GM12878 (cell line): ENCODE data around the gene CYP1B1. TPM values are rescaled to one million over a fixed set of nuclear protein-coding genes. Genes with fewer than 3 reads are reported as not detected.
A peak's percentile ranks its signal among the peaks of the same experiment; 100 is the strongest.

Experiments
- ASH2L ChIP-seq: fragments of 300-600, 200-600 bp; sonication (generic); IDR thresholded peaks from 2 replicates; pipeline ENCODE4 v1.6.1; 2017; ENCODE audit warnings: low read depth, mild to moderate bottlenecking, borderline replicate concordance
- BCL11A ChIP-seq: IDR thresholded peaks from 2 replicates; pipeline ENCODE4 v1.6.1; 2011; ENCODE audit warnings: low read depth, low read length
- CBX5 ChIP-seq: sonication (generic); IDR thresholded peaks from 2 replicates; pipeline ENCODE4 v1.6.1; 2016; ENCODE audit warnings: low read depth, moderate library complexity, mild to moderate bottlenecking, inconsistent platforms
- EED ChIP-seq: sonication (generic); IDR thresholded peaks from 2 replicates; pipeline ENCODE4 v1.6.1; 2016; ENCODE audit warnings: antibody characterized with exemption, low read depth
- FOXM1 ChIP-seq: IDR thresholded peaks from 2 replicates; pipeline ENCODE4 v1.6.1; 2012; ENCODE audit warnings: low read depth, mild to moderate bottlenecking, inconsistent platforms, low read length, moderate library complexity
- HDAC6 ChIP-seq: fragments of 200-600 bp; sonication (generic); IDR thresholded peaks from one replicate; pipeline ENCODE4 v1.8.0; 2017; ENCODE audit warnings: antibody characterized with exemption; ENCODE audit not compliant: unreplicated experiment
- IRF3 ChIP-seq: fragments of 450-650 bp; IDR thresholded peaks from 2 replicates; pipeline ENCODE4 v1.6.1; 2014; ENCODE audit warnings: mild to moderate bottlenecking
- KAT2A ChIP-seq: conservative IDR thresholded peaks from 2 replicates; pipeline ENCODE4 v1.6.1; 2011; ENCODE audit warnings: low read depth, low read length; ENCODE audit not compliant: control insufficient read depth
- MTA2 ChIP-seq: fragments of 450-650 bp; IDR thresholded peaks from 2 replicates; pipeline ENCODE4 v1.6.1; 2016; ENCODE audit warnings: low read depth, mild to moderate bottlenecking, moderate library complexity
- NFYA ChIP-seq: IDR thresholded peaks from 2 replicates; pipeline ENCODE4 v1.6.1; 2011; ENCODE audit warnings: low read depth, mild to moderate bottlenecking, low read length, improper control_type of control experiment, borderline replicate concordance
- NFYB ChIP-seq: IDR thresholded peaks from 2 replicates; pipeline ENCODE4 v1.6.1; 2011; ENCODE audit warnings: low read depth, mild to moderate bottlenecking, low read length, improper control_type of control experiment, moderate library complexity; ENCODE audit not compliant: insufficient read depth
- NKRF ChIP-seq: fragments of 450-650 bp; conservative IDR thresholded peaks from 2 replicates; pipeline ENCODE4 v1.6.1; 2017; ENCODE audit warnings: mild to moderate bottlenecking, moderate library complexity
- PBX3 ChIP-seq: IDR thresholded peaks from 2 replicates; pipeline ENCODE4 v1.6.1; 2011; ENCODE audit warnings: mild to moderate bottlenecking, low read depth, low read length, moderate library complexity; ENCODE audit not compliant: insufficient replicate concordance
- RBBP5 ChIP-seq: fragments of 200-600 bp; sonication (generic); conservative IDR thresholded peaks from 2 replicates; pipeline ENCODE4 v1.6.1; 2016
- RCOR1 ChIP-seq: conservative IDR thresholded peaks from 2 replicates; pipeline ENCODE4 v1.6.1; 2012; ENCODE audit warnings: low read depth, low read length, improper control_type of control experiment
- RELA ChIP-seq: fragments of 450-650 bp; IDR thresholded peaks from 2 replicates; pipeline ENCODE4 v1.8.0; 2014; ENCODE audit warnings: borderline replicate concordance; ENCODE audit not compliant: partially characterized antibody
- SKIL ChIP-seq: fragments of 450-650 bp; IDR thresholded peaks from 2 replicates; pipeline ENCODE4 v1.6.1; 2017; ENCODE audit warnings: mild to moderate bottlenecking, low read depth, inconsistent platforms; ENCODE audit not compliant: poor library complexity, severe bottlenecking
- SP1 ChIP-seq: IDR thresholded peaks from one replicate; pipeline ENCODE4 v1.6.1; 2011; ENCODE audit warnings: low read depth, low read length
- USF2 ChIP-seq: IDR thresholded peaks from 2 replicates; pipeline ENCODE4 v1.6.1; 2011; ENCODE audit warnings: low read depth, low read length, improper control_type of control experiment, borderline replicate concordance
- WRNIP1 ChIP-seq: IDR thresholded peaks from 2 replicates; pipeline ENCODE4 v1.6.1; 2011; ENCODE audit warnings: low read depth, low read length, improper control_type of control experiment, borderline replicate concordance
- ZBED1 ChIP-seq: IDR thresholded peaks from 2 replicates; pipeline ENCODE4 v1.6.1; 2016; ENCODE audit warnings: borderline replicate concordance
- ZZZ3 ChIP-seq: IDR thresholded peaks from 2 replicates; pipeline ENCODE4 v1.6.1; 2011; ENCODE audit warnings: low read depth; ENCODE audit not compliant: control insufficient read depth, insufficient read length
- polyA plus RNA-seq, 11 experiments: library from polyadenylated mRNA; depleted of rRNA in 4 of 11; unstranded in 6 of 11; stranded (reverse) in 5 of 11; fragments of >200 nt; fragmentation: Nextera tagmentation in 4 of 11; fragmentation: Illumina TruSeq in 1 of 11; extraction: Ambion mirVana in 4 of 11; extraction: Trizol in 1 of 11; gene quantifications; 1 replicate in 1 of 11; 2 replicates in 10 of 11; pipeline versions ENCODE4 v1.2.1 to v1.2.3, GENCODE V29; 2011 to 2016; ENCODE audit warnings: inconsistent platforms in 2 of 11, missing spikeins in 2 of 11, low read depth in 1 of 11
- total RNA-seq, 4 experiments: library from RNA; depleted of rRNA in 3 of 4; stranded (reverse); fragments of >200 nt in 3 of 4; fragmentation: Illumina TruSeq in 1 of 4; extraction: Trizol in 1 of 4; gene quantifications; 2 replicates each; pipeline versions ENCODE4 v1.2.1 to v1.2.3, GENCODE V29; 2013 to 2021

CYP1B1 gene
- total and polyA plus RNA-seq, 10 of the 15 experiments (the other 5 are each of a cell fraction or from before 2014, with no cell fraction given): 0.35 to 29.7 (median 3.4) TPM

GRCh38 chr2:38037757-38038621 lies 38.0 kb downstream of the CYP1B1 start (continued):
- TF ChIP-seq SKIL: no peak
- peak; percentile 61 for TF ChIP-seq FOXM1
- TF ChIP-seq NFYB: no peak
- no peak for TF ChIP-seq KAT2A
- no peak for TF ChIP-seq SP1
- no peak for TF ChIP-seq PBX3
- TF ChIP-seq RBBP5: no peak
- TF ChIP-seq WRNIP1: no peak
- TF ChIP-seq USF2: no peak; the same call in 1 of the 2 replicates
- TF ChIP-seq CBX5: peak; percentile 13; the same call in 1 of the 2 replicates
- no peak for TF ChIP-seq NFYA
- 0 out of 2 replicates have a peak, but pooled peaks have one; percentile 9 for TF ChIP-seq BCL11A
- TF ChIP-seq NKRF: no peak; the same call in 1 of the 2 replicates
- no peak for TF ChIP-seq ZZZ3
- TF ChIP-seq RCOR1: 0 out of 2 replicates have a peak, but pooled peaks have one; percentile 20
- TF ChIP-seq HDAC6: no peak
- TF ChIP-seq ASH2L: no peak
- no peak; the same call in 1 of the 2 replicates for TF ChIP-seq MTA2
- TF ChIP-seq EED: peak; percentile 82
- TF ChIP-seq IRF3: no peak
- peak; percentile 92 for TF ChIP-seq RELA
- no peak for TF ChIP-seq ZBED1
